ENCODE measurements around the gene DNAJC22. TPM values are rescaled to one million over a fixed set of nuclear protein-coding genes. Genes with fewer than 3 reads are reported as not detected.

DNAJC22 gene
- total and polyA plus RNA-seq, 7 donors, result 0.03 to 0.08 TPM; not detected in 5

GRCh38 chr12:49340971-49341776, 5.5 kb upstream of the DNAJC22 start:
- TF ChIP-seq CTCF (IDR thresholded peaks at IDR 0.05), result no peak
- ATAC-seq (no peak), DNase-seq (no peak)
- Histone ChIP-seq H3K27me3 (ENCODE audit: insufficient read depth in 3 of 3, low read length in 2 of 3) (peaks cover 0 to 71% (median 23%) of the 10 kb centered on the region in 3 donors), H3K27ac (no peak overlapping the region), H3K9me3 (no peaks in the 10 kb centered on the region), H3K36me3 (ENCODE audit: insufficient read depth in 1 of 2, low read depth in 1 of 2) (no peaks in the 10 kb centered on the region), H3K4me1 (peaks cover 21% of the 10 kb centered on the region), H3K4me3 (no peak overlapping the region)
- WGBS, 3 donors, result 45 to 50% (median 45%) methylated on average over 14 of the region's 14 CpGs
- intact Hi-C loops (cut with DNase I), result no loop called here

- H3K9me3 ChIP-seq, result no peaks in the 10 kb centered on the region
- intact Hi-C loops (cut with DNase I), result loop anchor here in 1 of 2 donors (2.0 kb wide), 1 partner anchor 53 kb away; no protein-coding TSS in a partner anchor
- WGBS, 3 donors, result 33 to 43% (median 43%) methylated on average over 21 of the region's 21 CpGs
- H3K4me3 ChIP-seq, result no peak overlapping the region
- peaks cover 0 to 71% (median 22%) of the 10 kb centered on the region in 3 donors for H3K27me3 ChIP-seq (ENCODE audit: insufficient read depth in 3 of 3, low read length in 2 of 3)
- no peak for ATAC-seq
- DNase-seq, result no peak
- no peak for TF ChIP-seq CTCF (IDR thresholded peaks at IDR 0.05)
- H3K36me3 ChIP-seq (ENCODE audit: insufficient read depth in 1 of 2, low read depth in 1 of 2), result no peaks in the 10 kb centered on the region
- H3K27ac ChIP-seq, result no peak overlapping the region
- peaks cover 27% of the 10 kb centered on the region for H3K4me1 ChIP-seq
Observed at GRCh38 chr12:49341777-49342065, 5.0 kb upstream of the DNAJC22 start.

- Histone ChIP-seq H3K36me3 (ENCODE audit: insufficient read depth in 1 of 2, low read depth in 1 of 2) (no peaks in the 10 kb centered on the region), H3K27me3 (ENCODE audit: insufficient read depth in 3 of 3, low read length in 2 of 3) (peaks cover 0 to 73% (median 26%) of the 10 kb centered on the region in 3 donors), H3K4me1 (peaks cover 32% of the 10 kb centered on the region), H3K4me3 (peak overlapping the region; percentile 61), H3K27ac (no peak overlapping the region), H3K9me3 (no peaks in the 10 kb centered on the region)
- WGBS, 3 donors, result 2 to 3% (median 3%) methylated on average over 55 to 58 of the region's 58 CpGs
- intact Hi-C loops (cut with DNase I), result loop anchor here in 1 of 2 donors (2.0 kb wide), 1 partner anchor 53 kb away; no protein-coding TSS in a partner anchor
- peak; percentile 73 to 84 for DNase-seq
- peak; percentile 41 to 62 (median 49) for ATAC-seq
- peak; percentile 68 for TF ChIP-seq CTCF (IDR thresholded peaks at IDR 0.05)
Observed at GRCh38 chr12:49342066-49342913, 4.4 kb upstream of the DNAJC22 start.

GRCh38 chr12:49342914-49343731, 3.6 kb upstream of the DNAJC22 start:
- WGBS, 3 donors, result 3 to 6% (median 4%) methylated on average over 25 to 33 of the region's 33 CpGs
- intact Hi-C loops (cut with DNase I), result loop anchor here in 1 of 2 donors (2.0 kb wide), 1 partner anchor 54 kb away; no protein-coding TSS in a partner anchor
- Histone ChIP-seq H3K36me3 (ENCODE audit: insufficient read depth in 1 of 2, low read depth in 1 of 2) (no peaks in the 10 kb centered on the region), H3K4me1 (peaks cover 40% of the 10 kb centered on the region), H3K9me3 (no peaks in the 10 kb centered on the region), H3K27me3 (ENCODE audit: insufficient read depth in 3 of 3, low read length in 2 of 3) (peaks cover 0 to 75% (median 29%) of the 10 kb centered on the region in 3 donors), H3K4me3 (peak overlapping the region; percentile 61), H3K27ac (no peak overlapping the region)
- no peak for DNase-seq
- no peak for ATAC-seq
- no peak for TF ChIP-seq CTCF (IDR thresholded peaks at IDR 0.05)

All from psoas muscle (tissue), 8 donors.